ENCODE data around the gene PRR12.

The PRR12 gene

DNA sequence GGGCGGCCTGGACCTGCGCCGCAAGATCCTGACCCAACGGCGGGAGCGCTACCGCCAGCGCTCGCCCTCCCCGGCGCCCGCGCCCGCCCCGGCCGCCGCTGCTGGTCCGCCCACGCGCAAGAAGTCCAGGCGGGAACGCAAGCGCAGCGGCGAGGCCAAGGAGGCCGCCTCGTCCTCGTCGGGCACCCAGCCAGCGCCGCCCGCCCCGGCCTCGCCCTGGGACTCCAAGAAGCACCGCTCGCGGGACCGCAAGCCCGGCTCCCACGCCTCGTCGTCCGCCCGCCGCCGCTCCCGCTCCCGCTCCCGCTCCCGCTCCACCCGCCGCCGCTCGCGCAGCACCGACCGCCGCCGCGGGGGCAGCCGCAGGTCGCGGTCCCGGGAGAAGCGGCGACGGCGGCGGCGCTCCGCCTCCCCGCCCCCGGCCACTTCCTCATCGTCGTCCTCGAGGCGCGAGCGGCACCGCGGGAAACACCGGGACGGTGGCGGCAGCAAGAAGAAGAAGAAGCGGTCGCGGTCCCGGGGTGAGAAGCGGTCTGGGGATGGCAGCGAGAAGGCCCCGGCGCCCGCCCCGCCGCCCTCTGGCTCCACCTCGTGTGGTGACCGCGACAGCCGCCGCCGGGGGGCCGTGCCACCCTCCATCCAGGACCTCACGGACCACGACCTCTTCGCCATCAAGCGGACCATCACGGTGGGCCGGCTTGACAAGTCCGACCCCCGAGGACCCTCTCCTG is 61.0 kb downstream of the PRR12 start:
- Histone ChIP-seq H3K27me3 (ENCODE audit: control insufficient read depth in 5 of 5, insufficient read depth in 4 of 5, low read length in 5 of 5) (no peaks in the 10 kb centered on the region), H3K9ac (ENCODE audit: low read length in 5 of 5) (no peak overlapping the region), H3K27ac (ENCODE audit: low read depth, low read length) (no peak overlapping the region), H3K4me3 (ENCODE audit: low read depth in 1 of 5, low read length in 5 of 5) (no peak overlapping the region), H3K36me3 (ENCODE audit: control insufficient read depth in 5 of 5, insufficient read depth in 5 of 5, low read length in 5 of 5) (peaks cover 0 to 89% (median 79%) of the 10 kb centered on the region in 5 donors), H3K4me1 (ENCODE audit: control insufficient read depth in 5 of 5, insufficient read depth in 5 of 5, low read length in 5 of 5) (no peaks in the 10 kb centered on the region), H3K9me3 (ENCODE audit: control insufficient read depth in 5 of 5, low read length in 5 of 5) (no peaks in the 10 kb centered on the region)

DNA sequence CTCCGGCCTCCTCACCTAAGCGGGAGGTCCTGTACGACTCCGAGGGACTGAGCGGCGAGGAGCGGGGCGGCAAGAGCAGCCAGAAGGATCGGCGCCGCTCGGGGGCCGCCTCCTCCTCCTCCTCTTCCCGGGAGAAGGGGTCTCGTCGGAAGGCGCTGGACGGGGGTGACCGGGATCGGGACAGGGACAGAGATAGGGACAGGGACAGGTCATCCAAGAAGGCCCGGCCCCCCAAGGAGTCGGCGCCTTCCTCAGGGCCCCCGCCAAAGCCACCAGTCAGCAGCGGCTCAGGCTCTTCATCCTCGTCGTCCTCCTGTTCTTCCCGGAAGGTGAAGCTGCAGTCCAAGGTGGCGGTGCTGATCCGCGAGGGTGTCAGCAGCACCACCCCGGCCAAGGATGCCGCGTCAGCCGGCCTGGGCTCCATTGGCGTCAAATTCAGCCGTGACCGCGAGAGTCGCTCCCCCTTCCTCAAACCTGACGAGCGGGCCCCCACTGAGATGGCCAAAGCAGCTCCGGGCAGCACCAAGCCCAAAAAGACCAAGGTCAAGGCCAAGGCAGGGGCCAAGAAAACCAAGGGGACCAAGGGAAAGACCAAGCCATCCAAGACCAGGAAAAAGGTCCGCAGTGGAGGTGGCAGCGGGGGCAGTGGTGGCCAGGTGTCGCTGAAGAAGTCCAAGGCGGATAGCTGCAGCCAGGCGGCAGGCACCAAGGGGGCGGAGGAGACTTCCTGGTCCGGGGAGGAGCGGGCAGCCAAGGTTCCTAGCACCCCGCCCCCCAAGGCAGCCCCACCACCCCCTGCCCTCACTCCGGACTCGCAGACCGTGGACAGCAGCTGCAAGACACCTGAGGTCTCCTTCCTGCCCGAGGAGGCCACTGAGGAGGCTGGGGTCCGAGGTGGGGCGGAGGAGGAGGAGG is 61.8 kb downstream of the PRR12 start:
- H3K4me3 ChIP-seq (ENCODE audit: low read depth in 1 of 5, low read length in 5 of 5), result no peak overlapping the region
- peaks cover 0 to 88% (median 79%) of the 10 kb centered on the region in 5 donors for H3K36me3 ChIP-seq (ENCODE audit: control insufficient read depth in 5 of 5, insufficient read depth in 5 of 5, low read length in 5 of 5)
- no peak overlapping the region for H3K9ac ChIP-seq (ENCODE audit: low read length in 5 of 5)
- no peaks in the 10 kb centered on the region for H3K27me3 ChIP-seq (ENCODE audit: control insufficient read depth in 5 of 5, insufficient read depth in 4 of 5, low read length in 5 of 5)
- H3K27ac ChIP-seq (ENCODE audit: low read depth, low read length), result no peak overlapping the region
- no peaks in the 10 kb centered on the region for H3K9me3 ChIP-seq (ENCODE audit: control insufficient read depth in 5 of 5, low read length in 5 of 5)
- H3K4me1 ChIP-seq (ENCODE audit: control insufficient read depth in 5 of 5, insufficient read depth in 5 of 5, low read length in 5 of 5), result no peaks in the 10 kb centered on the region

DNA sequence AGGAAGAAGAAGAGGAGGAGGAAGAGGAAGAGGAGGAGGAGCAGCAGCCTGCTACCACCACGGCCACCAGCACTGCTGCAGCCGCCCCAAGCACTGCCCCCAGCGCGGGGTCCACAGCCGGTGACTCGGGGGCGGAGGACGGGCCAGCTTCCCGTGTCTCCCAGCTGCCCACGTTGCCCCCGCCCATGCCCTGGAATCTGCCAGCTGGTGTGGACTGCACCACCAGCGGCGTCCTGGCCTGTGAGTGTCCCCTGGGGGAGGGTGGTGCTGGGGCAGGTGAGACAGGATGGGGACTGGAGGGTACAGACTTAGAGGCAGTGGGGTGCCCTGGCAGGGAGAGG is 62.5 kb downstream of the PRR12 start:
- Histone ChIP-seq H3K4me1 (ENCODE audit: control insufficient read depth in 5 of 5, insufficient read depth in 5 of 5, low read length in 5 of 5) (no peaks in the 10 kb centered on the region), H3K27ac (ENCODE audit: low read depth, low read length) (no peak overlapping the region), H3K4me3 (ENCODE audit: low read depth in 1 of 5, low read length in 5 of 5) (no peak overlapping the region), H3K27me3 (ENCODE audit: control insufficient read depth in 5 of 5, insufficient read depth in 4 of 5, low read length in 5 of 5) (no peaks in the 10 kb centered on the region), H3K36me3 (ENCODE audit: control insufficient read depth in 5 of 5, insufficient read depth in 5 of 5, low read length in 5 of 5) (peaks cover 0 to 91% (median 84%) of the 10 kb centered on the region in 5 donors), H3K9ac (ENCODE audit: low read length in 5 of 5) (no peak overlapping the region), H3K9me3 (ENCODE audit: control insufficient read depth in 5 of 5, low read length in 5 of 5) (no peaks in the 10 kb centered on the region)

DNA sequence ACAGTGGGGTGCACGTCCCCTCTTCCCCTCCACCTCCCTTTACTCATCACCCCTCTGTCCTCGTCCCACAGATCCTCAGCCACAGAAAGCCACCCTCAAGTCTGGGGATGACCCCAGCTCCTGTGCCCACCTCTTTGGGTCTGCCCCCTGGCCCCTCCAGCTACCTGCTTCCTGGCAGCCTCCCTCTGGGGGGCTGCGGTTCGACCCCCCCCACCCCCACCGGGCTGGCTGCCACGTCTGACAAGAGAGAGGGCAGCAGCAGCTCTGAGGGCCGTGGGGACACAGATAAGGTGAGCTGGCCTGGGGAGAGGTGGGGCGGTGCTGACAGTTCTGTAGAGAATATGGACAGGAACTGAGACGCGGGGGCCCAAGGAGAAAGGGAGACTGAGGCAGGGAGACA is 63.6 kb downstream of the PRR12 start:
- Histone ChIP-seq H3K27me3 (ENCODE audit: control insufficient read depth in 5 of 5, insufficient read depth in 4 of 5, low read length in 5 of 5) (no peaks in the 10 kb centered on the region), H3K9ac (ENCODE audit: low read length in 5 of 5) (no peak overlapping the region), H3K36me3 (ENCODE audit: control insufficient read depth in 5 of 5, insufficient read depth in 5 of 5, low read length in 5 of 5) (peaks cover 0 to 94% (median 89%) of the 10 kb centered on the region in 5 donors), H3K4me1 (ENCODE audit: control insufficient read depth in 5 of 5, insufficient read depth in 5 of 5, low read length in 5 of 5) (no peaks in the 10 kb centered on the region), H3K27ac (ENCODE audit: low read depth, low read length) (no peak overlapping the region), H3K4me3 (ENCODE audit: low read depth in 1 of 5, low read length in 5 of 5) (no peak overlapping the region), H3K9me3 (ENCODE audit: control insufficient read depth in 5 of 5, low read length in 5 of 5) (no peaks in the 10 kb centered on the region)

DNA sequence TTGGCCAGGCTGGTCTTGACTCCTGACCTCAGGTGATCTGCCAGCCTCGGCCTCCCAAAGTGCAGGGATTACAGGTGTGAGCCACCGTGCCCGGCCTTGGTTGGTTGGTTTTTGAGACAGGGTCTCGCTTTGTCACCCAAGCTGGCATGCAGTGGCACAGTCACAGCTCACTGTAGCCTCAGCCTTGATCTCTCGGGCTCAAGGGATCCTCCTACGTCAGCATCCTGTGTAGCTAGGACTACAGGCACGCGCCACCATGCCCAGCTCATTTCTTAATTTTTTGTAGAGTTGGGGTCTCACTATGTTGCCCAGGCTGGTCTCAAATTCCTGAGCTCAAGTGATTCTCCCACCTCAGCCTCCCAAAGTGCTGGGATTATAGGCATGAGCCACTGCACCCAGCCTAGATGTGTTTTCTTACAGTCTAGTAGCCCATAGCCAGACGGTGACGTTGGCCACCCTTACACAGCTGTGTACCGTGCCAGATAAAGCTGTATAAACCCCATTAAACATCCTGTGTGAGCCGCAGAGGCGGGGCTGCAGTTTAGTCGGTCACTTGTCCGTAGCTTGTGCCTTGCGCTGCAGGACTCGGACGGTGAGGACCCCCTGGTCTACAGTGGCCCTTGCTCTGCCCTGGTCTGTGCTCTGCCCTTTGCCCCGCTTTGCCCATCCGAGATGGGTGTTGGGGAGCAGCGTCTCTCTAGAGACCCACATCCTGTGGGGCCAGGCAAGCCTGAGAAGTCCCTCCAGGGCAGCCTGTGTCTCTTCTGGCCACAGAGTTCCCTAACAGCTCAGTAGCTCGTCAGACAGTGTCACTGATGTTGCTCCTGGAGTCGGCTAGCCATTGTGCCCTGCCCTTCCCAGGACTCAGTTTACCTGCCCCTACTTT is 64.8 kb downstream of the PRR12 start:
- no peak overlapping the region for H3K9ac ChIP-seq (ENCODE audit: low read length in 5 of 5)
- no peaks in the 10 kb centered on the region for H3K9me3 ChIP-seq (ENCODE audit: control insufficient read depth in 5 of 5, low read length in 5 of 5)
- H3K4me1 ChIP-seq (ENCODE audit: control insufficient read depth in 5 of 5, insufficient read depth in 5 of 5, low read length in 5 of 5), result no peaks in the 10 kb centered on the region
- no peak overlapping the region for H3K4me3 ChIP-seq (ENCODE audit: low read depth in 1 of 5, low read length in 5 of 5)
- H3K27me3 ChIP-seq (ENCODE audit: control insufficient read depth in 5 of 5, insufficient read depth in 4 of 5, low read length in 5 of 5), result no peaks in the 10 kb centered on the region
- H3K27ac ChIP-seq (ENCODE audit: low read depth, low read length), result no peak overlapping the region
- H3K36me3 ChIP-seq (ENCODE audit: control insufficient read depth in 5 of 5, insufficient read depth in 5 of 5, low read length in 5 of 5), result peaks cover 0 to 95% (median 90%) of the 10 kb centered on the region in 5 donors

DNA sequence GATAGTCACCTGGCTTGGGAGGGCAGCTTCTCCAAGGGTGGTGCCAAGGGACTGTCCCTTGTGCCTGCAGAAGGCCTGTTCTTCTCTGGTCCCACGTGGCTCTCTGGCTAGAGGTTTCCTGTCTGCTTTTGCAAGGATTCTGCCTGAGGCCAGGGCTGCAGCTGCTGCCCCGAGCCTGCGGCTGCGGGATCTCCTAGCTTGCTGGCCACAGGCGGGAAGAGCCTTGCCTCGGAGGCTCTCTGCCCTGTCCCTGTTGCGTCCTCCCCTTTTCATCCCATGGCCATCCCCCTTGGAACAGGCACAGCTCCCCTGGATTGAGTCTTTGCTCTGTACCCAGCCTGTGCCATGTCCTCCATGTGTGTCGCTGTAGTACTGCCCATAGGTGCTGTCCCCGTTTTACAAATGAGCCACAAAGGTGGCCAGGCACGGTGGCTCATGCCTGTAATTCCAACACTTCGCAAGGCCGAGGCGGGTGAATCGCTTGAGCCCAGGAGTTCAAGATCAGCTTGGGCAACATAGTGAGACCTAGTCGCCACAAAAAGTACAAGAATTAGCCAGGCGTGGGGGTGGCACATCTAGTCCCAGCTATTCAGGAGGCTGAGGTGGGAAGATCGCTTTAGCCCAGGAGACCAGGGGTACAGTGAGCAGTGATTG is 65.6 kb downstream of the PRR12 start:
- no peaks in the 10 kb centered on the region for H3K4me1 ChIP-seq (ENCODE audit: control insufficient read depth in 5 of 5, insufficient read depth in 5 of 5, low read length in 5 of 5)
- no peak overlapping the region for H3K9ac ChIP-seq (ENCODE audit: low read length in 5 of 5)
- H3K4me3 ChIP-seq (ENCODE audit: low read depth in 1 of 5, low read length in 5 of 5), result no peak overlapping the region

DNA sequence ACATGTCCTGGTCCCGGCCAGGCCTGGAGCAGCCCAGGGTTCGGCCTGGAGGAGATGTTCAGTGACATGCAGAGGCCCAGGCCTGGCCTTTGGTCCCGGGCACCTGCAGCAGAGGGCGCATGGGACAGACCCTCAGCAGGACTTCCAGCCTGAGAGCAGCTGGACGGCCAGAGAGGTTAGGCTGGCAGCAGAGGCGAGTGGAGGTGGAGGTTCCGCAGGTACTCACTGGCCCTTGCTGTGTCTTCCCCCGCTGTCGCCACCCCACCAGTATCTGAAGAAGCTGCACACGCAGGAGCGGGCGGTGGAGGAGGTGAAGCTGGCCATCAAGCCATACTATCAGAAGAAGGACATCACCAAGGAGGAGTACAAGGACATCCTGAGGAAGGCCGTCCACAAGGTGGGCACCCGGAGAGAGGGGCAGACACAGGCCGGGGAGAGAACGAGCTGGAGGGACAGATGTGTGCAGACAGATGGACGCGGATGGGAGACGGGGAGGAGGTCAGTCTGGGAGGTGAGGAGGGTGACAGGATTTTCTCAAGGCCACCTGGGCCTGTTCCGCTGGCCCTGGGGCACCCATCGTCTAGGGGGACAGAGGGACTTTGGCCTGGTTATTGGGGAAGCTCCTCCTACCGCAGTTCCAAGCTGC is 66.6 kb downstream of the PRR12 start:
- H3K9ac ChIP-seq (ENCODE audit: low read length in 5 of 5), result no peak overlapping the region
- H3K36me3 ChIP-seq (ENCODE audit: control insufficient read depth in 5 of 5, insufficient read depth in 5 of 5, low read length in 5 of 5), result peaks cover 0 to 99% (median 95%) of the 10 kb centered on the region in 5 donors
- H3K4me3 ChIP-seq (ENCODE audit: low read depth in 1 of 5, low read length in 5 of 5), result no peak overlapping the region
- no peaks in the 10 kb centered on the region for H3K9me3 ChIP-seq (ENCODE audit: control insufficient read depth in 5 of 5, low read length in 5 of 5)
- H3K4me1 ChIP-seq (ENCODE audit: control insufficient read depth in 5 of 5, insufficient read depth in 5 of 5, low read length in 5 of 5), result no peaks in the 10 kb centered on the region
- H3K27ac ChIP-seq (ENCODE audit: low read depth, low read length), result no peak overlapping the region
- H3K27me3 ChIP-seq (ENCODE audit: control insufficient read depth in 5 of 5, insufficient read depth in 4 of 5, low read length in 5 of 5), result no peaks in the 10 kb centered on the region

More for the DNA sequence above, 65.6 kb downstream of the PRR12 start:
- Histone ChIP-seq H3K9me3 (ENCODE audit: control insufficient read depth in 5 of 5, low read length in 5 of 5) (no peaks in the 10 kb centered on the region), H3K27me3 (ENCODE audit: control insufficient read depth in 5 of 5, insufficient read depth in 4 of 5, low read length in 5 of 5) (no peaks in the 10 kb centered on the region), H3K36me3 (ENCODE audit: control insufficient read depth in 5 of 5, insufficient read depth in 5 of 5, low read length in 5 of 5) (peaks cover 0 to 95% (median 91%) of the 10 kb centered on the region in 5 donors), H3K27ac (ENCODE audit: low read depth, low read length) (no peak overlapping the region)

DNA sequence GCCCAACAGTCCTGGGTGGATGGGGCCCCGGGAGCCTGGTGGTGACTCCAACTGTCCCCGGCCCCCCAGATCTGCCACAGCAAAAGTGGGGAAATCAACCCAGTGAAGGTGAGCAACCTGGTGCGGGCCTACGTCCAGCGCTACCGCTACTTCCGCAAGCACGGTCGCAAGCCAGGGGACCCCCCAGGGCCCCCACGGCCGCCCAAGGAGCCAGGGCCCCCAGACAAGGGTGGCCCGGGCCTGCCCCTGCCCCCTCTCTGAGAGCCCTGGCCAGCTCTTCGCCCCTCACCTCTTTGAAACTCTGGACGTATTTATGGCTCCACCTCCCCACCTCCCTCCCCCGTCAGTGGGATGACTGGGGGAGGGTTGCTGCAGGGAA is 67.1 kb downstream of the PRR12 start:
- Histone ChIP-seq H3K27me3 (ENCODE audit: control insufficient read depth in 5 of 5, insufficient read depth in 4 of 5, low read length in 5 of 5) (no peaks in the 10 kb centered on the region), H3K4me3 (ENCODE audit: low read depth in 1 of 5, low read length in 5 of 5) (no peak overlapping the region), H3K36me3 (ENCODE audit: control insufficient read depth in 5 of 5, insufficient read depth in 5 of 5, low read length in 5 of 5) (peaks cover 0 to 99% (median 95%) of the 10 kb centered on the region in 5 donors), H3K27ac (ENCODE audit: low read depth, low read length) (no peak overlapping the region), H3K9me3 (ENCODE audit: control insufficient read depth in 5 of 5, low read length in 5 of 5) (no peaks in the 10 kb centered on the region), H3K9ac (ENCODE audit: low read length in 5 of 5) (no peak overlapping the region), H3K4me1 (ENCODE audit: control insufficient read depth in 5 of 5, insufficient read depth in 5 of 5, low read length in 5 of 5) (no peaks in the 10 kb centered on the region)

Data from subcutaneous abdominal adipose tissue (tissue), 5 donors.